ENCODE results near the gene AGMO. TPM values are rescaled to one million over a fixed set of nuclear protein-coding genes. Genes with fewer than 3 reads are reported as not detected.

AGMO gene
- total and polyA plus RNA-seq, 2 of the 8 experiments (the other 6 are each of a cell fraction or from before 2014, with no cell fraction given), result 0.22 to 0.45 TPM

DNA sequence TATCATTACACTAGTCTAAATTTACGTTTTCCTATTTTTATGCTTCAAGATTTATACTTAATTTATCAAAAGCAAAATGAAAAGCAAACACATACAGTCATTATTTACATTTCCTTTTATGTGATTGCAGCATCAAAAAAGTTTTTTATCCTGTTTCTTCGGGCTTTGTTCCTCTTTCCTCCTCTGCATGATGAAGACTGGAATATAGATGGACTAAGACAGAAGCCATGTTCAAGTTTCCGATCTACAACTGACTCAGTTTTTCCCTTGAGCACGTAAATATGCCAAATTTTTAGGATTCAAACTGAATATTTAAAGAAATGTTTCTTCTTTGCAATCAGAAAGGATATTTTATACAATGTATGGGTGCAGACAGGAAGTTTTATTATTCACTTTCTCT is 385.7 kb downstream of the AGMO start:
- no peak overlapping the region for H2BK15ac ChIP-seq (ENCODE audit: low read length)
- no peak overlapping the region for H2BK12ac ChIP-seq (ENCODE audit: low read depth, low read length)
- H2AK5ac ChIP-seq (ENCODE audit: low read depth, low read length), result no peak overlapping the region
- H4K5ac ChIP-seq (ENCODE audit: insufficient read length, low read depth, low read length), result no peak overlapping the region
- no peak overlapping the region for H4K91ac ChIP-seq (replicated peaks; ENCODE audit: insufficient read length, low read length)
- DNase-seq (ENCODE audit: low read depth in 1 of 2, low spot score in 2 of 2) (no peak), FAIRE-seq (no peak)
- H2BK20ac ChIP-seq (ENCODE audit: low read length), result no peak overlapping the region
- no peak overlapping the region for H3K4me2 ChIP-seq (ENCODE audit: insufficient read depth in 1 of 2, low read depth in 2 of 2, low read length in 2 of 2)
- ChIA-PET POLR2A (ENCODE audit: partially characterized antibody) (no interaction called here), CTCF (ENCODE audit: partially characterized antibody) (interaction anchor here (1.4 kb wide), 1 partner anchor 8 kb away, joined by 3 read pairs; no protein-coding TSS in a partner anchor)
- no peak overlapping the region for H3K9ac ChIP-seq (replicated peaks in 1 of 4; ENCODE audit: extremely low read depth in 1 of 4, low read depth in 3 of 4, low read length in 3 of 4)
- H3K23ac ChIP-seq (ENCODE audit: insufficient read length), result no peak overlapping the region
- no peak overlapping the region for H3K56ac ChIP-seq (replicated peaks; ENCODE audit: insufficient read length, low read depth, low read length)
- no peak overlapping the region for H2AFZ ChIP-seq (ENCODE audit: low read length)
- H3K4ac ChIP-seq (replicated peaks; ENCODE audit: insufficient read length, low read depth, low read length), result no peak overlapping the region
- H3K36me3 ChIP-seq (ENCODE audit: control insufficient read depth in 2 of 4, insufficient read depth in 4 of 4, low read length in 3 of 4), result no peaks in the 10 kb centered on the region; a peak in 2 of 8 replicates
- no peak overlapping the region for H3K27ac ChIP-seq (ENCODE audit: low read depth, low read length)
- no peak for TF ChIP-seq TAF7 (optimal IDR thresholded peaks at IDR 0.05; ENCODE audit: borderline replicate concordance, low read depth, low read length)
- 91% methylated on average over 4 of the region's 4 CpGs; no CpG with 5 or more reads in 1 of the 2 experiments for WGBS, 2 experiments (ENCODE audit: extremely low coverage in 1 of 2, insufficient coverage in 1 of 2, insufficient read length in 1 of 2, insufficient replicate concordance in 2 of 2, low coverage in 1 of 2, low lambda C conversion rate in 2 of 2, missing lambda C conversion rate in 1 of 2)
- no peaks in the 10 kb centered on the region for H3K9me3 ChIP-seq (ENCODE audit: insufficient read depth in 2 of 2, low read depth in 1 of 2, low read length in 1 of 2)
- H3K79me2 ChIP-seq (ENCODE audit: control insufficient read depth in 1 of 2, insufficient read depth in 2 of 2, low read length in 2 of 2), result no peaks in the 10 kb centered on the region
- H3K4me1 ChIP-seq (replicated peaks in 1 of 4; ENCODE audit: control insufficient read depth in 3 of 4, insufficient read depth in 4 of 4, low read length in 3 of 4), result no peaks in the 10 kb centered on the region
- H3K18ac ChIP-seq (ENCODE audit: extremely low read depth, low read length), result no peak overlapping the region
- no peaks in the 10 kb centered on the region for H3K23me2 ChIP-seq (ENCODE audit: low read depth, low read length)
- no peak overlapping the region for H2BK120ac ChIP-seq (replicated peaks; ENCODE audit: low read depth, low read length)
- no peak overlapping the region for H2BK5ac ChIP-seq (ENCODE audit: low read depth, low read length)
- H4K8ac ChIP-seq (ENCODE audit: extremely low read depth, insufficient read depth, low read length), result no peak overlapping the region
- no peaks in the 10 kb centered on the region for H3K27me3 ChIP-seq (replicated peaks in 1 of 4; ENCODE audit: control insufficient read depth in 3 of 4, extremely low read depth in 1 of 4, insufficient read depth in 3 of 4, low read length in 3 of 4)
- H3K14ac ChIP-seq (ENCODE audit: insufficient read length), result no peak overlapping the region
- H4K20me1 ChIP-seq (replicated peaks in 1 of 2; ENCODE audit: control insufficient read depth in 1 of 2, insufficient read depth in 2 of 2, low read length in 2 of 2), result no peaks in the 10 kb centered on the region
- H3K4me3 ChIP-seq (ENCODE audit: extremely low read depth in 1 of 4, insufficient read depth in 2 of 4, low read depth in 3 of 4, low read length in 4 of 4), result no peak overlapping the region
- H3K79me1 ChIP-seq (ENCODE audit: low read depth, low read length), result no peaks in the 10 kb centered on the region
